ENCODE data around the gene KNG1.
"Not testable (repeated sequence)": the region's sequence is repeated elsewhere in the genome, so short reads cannot be mapped to it uniquely, and the experiment has no call there.

The KNG1 gene

DNA sequence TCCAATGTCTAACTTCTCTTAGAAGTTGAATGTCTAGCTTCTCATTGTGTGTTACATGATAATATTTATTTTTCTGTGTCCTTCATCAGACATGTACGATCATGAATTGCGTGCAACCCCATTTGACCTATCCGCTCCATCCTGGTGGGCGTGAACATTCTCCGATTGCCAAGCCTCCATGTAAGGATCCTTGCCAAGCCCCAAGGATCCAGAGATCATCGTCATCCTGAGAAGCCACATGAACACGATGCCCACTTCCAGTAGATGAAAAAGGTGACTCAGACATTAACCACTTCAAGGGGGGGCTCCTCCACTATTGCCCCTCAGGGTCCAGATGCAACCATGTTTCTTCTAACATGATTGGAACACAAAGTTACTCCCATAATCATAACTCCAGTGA, 25.5 kb upstream of the KNG1 start:
- FAIRE-seq (no peak), DNase-seq (ENCODE audit: insufficient read length) (no peak)
- TF ChIP-seq TAF1 (IDR thresholded peaks at IDR 0.05; ENCODE audit: borderline replicate concordance, low read depth, low read length) = no peak
- no peak for TF ChIP-seq POLR2AphosphoS5 (IDR thresholded peaks at IDR 0.05; ENCODE audit: low read depth, low read length)
- no peak for TF ChIP-seq POLR2A (IDR thresholded peaks at IDR 0.05; ENCODE audit: low read depth, low read length)

DNA sequence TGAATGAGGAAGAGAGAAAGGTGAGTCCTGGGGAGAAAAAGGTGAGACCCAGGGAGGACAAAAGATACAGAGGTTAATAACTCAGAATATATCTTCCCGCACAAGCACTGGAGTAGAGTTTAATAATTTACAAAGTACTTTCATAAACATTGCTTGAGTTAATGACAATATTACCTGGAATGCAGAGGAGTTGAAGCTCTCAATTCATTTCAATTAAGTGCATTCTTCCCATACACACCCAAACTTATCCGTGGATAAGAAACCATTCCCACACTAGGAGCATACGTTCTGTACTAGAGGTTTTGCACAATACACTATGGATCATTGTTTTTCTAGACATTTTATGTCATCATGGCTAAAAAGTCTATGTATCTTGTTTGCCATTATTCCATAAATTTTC, 23.3 kb upstream of the KNG1 start:
- no peak for TF ChIP-seq POLR2AphosphoS5 (IDR thresholded peaks at IDR 0.05; ENCODE audit: low read depth, low read length)
- TF ChIP-seq TAF1 (IDR thresholded peaks at IDR 0.05; ENCODE audit: borderline replicate concordance, low read depth, low read length) = no peak
- FAIRE-seq = no peak
- no peak for DNase-seq (ENCODE audit: insufficient read length)

DNA sequence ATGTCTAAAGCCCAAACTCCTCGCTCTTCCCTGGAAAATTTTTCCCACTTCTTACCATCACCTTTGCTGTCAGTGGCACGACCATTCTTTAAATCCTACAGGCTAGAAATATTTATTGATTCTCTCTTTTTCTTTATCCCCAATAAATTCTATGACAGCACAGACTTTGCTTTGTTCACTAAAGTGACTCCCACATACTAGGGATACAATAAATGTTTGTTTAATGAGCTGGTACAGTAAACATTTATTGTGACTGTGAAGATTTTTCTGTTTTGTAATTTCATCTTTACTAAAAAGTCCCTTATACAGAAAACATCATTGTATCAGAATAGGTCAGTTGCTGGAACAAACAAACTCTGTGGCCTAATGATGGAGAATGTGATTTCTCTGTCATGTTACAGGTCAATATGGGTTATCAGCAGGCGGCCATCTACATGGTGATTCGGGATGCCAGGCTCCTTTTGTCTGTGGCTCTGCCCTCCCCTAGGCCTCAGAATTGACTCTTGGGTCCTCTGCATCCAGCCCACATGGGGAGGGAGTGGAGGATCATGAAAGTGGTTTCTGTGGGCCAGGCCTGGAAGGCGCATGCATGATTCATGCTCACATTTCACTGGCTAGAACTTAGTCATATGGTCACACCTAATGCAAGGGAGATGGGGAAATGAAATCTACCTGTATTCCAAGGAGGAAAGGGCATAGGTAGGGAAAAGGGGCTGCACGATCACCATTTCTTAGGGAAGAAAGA, 22.7 kb upstream of the KNG1 start:
- DNase-seq (ENCODE audit: insufficient read length) = no peak
- TF ChIP-seq POLR2A (IDR thresholded peaks at IDR 0.05; ENCODE audit: low read depth, low read length) (no peak), TAF1 (IDR thresholded peaks at IDR 0.05; ENCODE audit: borderline replicate concordance, low read depth, low read length) (no peak), POLR2AphosphoS5 (IDR thresholded peaks at IDR 0.05; ENCODE audit: low read depth, low read length) (no peak)
- FAIRE-seq = no peak

DNA sequence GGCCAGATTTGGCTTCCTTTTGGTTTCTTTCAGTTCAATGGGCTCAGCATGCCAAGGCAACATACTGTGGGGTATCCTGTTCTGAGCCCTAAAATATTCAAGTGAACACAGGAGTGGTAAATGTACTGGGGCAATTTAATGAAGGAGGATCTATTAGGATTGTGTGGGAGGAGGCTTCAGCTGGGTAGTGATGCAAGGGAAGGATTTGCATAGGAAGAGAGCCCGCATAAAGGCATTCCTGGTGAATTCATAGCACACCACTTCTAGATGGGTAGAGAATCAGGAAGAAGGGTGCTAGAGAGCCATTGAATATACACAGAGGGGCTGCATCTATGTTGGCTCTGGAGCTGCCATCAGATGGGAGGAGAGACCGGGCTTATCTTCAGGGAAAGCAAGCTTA, 20.6 kb upstream of the KNG1 start:
- TF ChIP-seq POLR2AphosphoS5 (IDR thresholded peaks at IDR 0.05; ENCODE audit: low read depth, low read length) = no peak
- TF ChIP-seq POLR2A (IDR thresholded peaks at IDR 0.05; ENCODE audit: low read depth, low read length) = no peak
- no peak for TF ChIP-seq TAF1 (IDR thresholded peaks at IDR 0.05; ENCODE audit: borderline replicate concordance, low read depth, low read length)
- FAIRE-seq (no peak), DNase-seq (ENCODE audit: insufficient read length) (no peak)

DNA sequence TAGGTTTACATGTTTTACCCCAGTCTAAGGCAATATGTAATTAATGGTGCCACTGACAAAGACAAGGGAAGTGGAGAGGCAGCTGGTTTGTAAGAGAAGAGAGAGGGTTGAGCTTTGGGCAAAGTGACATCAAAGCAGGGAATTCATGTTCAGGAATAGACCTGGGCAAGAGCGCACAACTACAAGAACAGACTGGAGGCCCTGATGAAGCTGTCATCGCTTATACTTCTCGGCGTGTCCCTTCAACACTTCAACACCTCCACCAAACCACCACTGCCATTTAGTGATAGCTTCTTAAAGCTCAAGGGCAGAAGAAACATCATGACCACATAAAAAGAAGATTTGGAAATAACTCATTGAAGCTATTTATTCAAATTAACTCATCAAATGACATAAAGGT, 19.6 kb upstream of the KNG1 start:
- DNase-seq (ENCODE audit: insufficient read length) = no peak
- no peak for TF ChIP-seq TAF1 (IDR thresholded peaks at IDR 0.05; ENCODE audit: borderline replicate concordance, low read depth, low read length)
- TF ChIP-seq POLR2AphosphoS5 (IDR thresholded peaks at IDR 0.05; ENCODE audit: low read depth, low read length) = no peak
- no peak for TF ChIP-seq POLR2A (IDR thresholded peaks at IDR 0.05; ENCODE audit: low read depth, low read length)
- no peak for FAIRE-seq

DNA sequence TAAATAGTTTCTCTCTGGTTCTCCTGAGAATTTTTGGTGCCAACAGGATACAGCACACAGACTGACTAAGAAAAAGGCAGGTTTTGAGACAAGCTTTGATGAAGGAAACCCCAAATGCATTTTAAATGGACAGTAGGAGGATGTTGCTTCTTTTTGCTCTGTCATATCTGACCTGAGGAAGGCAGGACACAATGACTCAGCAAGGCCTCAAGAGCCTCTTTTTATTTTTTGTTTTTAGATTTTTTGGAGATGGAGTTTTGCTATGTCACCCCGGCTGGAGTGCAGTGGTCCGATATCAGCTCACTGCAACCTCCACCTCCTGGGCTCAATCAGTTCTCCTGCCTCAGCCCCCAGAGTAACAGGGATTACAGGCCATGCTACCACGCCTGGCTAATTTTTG, 16.9 kb upstream of the KNG1 start:
- no peak for DNase-seq (ENCODE audit: insufficient read length)
- FAIRE-seq = peak; percentile 60
- TF ChIP-seq POLR2A (IDR thresholded peaks at IDR 0.05; ENCODE audit: low read depth, low read length) = no peak
- TF ChIP-seq TAF1 (IDR thresholded peaks at IDR 0.05; ENCODE audit: borderline replicate concordance, low read depth, low read length) = no peak
- TF ChIP-seq POLR2AphosphoS5 (IDR thresholded peaks at IDR 0.05; ENCODE audit: low read depth, low read length) = no peak

DNA sequence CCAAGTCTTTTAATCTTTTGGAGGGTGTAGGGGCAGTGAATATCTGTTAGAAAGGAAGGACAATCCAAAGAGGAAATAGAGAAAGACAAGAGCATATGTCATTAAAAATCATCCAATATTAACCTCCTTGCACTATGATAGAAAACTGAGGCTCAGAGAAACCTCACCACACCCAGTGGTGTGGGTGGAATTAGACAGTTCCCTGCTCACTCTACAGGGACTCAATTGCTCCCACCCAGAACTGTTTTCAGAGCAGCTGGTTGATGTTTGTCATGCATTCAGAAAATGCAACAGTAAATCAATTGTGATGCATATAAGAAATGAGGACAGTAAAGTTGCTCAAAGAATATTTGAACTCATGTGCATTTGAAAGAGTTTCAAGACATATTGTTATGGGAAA, 14.7 kb upstream of the KNG1 start:
- DNase-seq (ENCODE audit: insufficient read length); FAIRE-seq: not testable (repeated sequence)

DNA sequence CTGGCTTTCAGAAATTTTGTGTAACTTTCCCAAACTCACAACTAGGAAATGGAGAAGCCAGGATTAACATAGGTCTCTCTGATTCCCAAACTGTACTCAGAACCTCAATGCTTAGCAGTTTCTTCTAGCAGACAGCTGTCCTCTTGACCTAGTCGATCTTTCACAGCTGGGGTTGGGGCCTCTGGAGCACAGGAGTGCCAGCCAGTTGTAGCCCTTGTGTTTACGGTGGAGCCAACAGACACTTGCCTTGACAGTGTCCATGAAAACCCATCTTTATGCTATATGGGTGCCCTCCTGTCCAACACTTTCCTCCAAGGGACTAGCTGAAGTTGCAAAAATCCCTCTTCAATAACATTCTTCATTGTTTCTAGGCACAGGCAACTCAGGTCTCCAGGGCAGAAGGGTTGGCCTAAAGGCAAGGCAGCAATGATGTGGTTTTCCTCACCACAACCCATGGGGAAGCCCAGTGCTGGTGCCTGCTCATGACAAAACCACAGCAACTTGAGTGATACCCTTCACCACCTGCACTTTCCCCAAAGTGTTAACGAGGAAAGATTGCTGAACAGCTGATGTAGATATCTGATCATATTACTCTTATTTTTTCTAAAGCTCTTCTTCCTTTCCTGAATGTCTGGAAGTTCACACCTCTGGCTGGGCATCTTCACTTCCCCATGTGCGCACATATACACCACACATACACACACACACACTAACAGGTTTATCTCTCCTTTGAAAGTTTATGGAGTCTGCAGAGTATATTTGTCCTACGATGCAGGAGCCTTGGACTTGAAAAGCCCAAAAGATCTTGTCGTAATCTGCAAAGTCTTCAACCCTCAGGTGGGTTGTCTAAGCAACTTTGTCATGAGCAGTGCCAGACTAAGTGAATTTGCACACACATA, 11.0 kb upstream of the KNG1 start:
- FAIRE-seq = peak; percentile 86
- no peak for TF ChIP-seq POLR2AphosphoS5 (IDR thresholded peaks at IDR 0.05; ENCODE audit: low read depth, low read length)
- TF ChIP-seq TAF1 (IDR thresholded peaks at IDR 0.05; ENCODE audit: borderline replicate concordance, low read depth, low read length) = no peak
- no peak for TF ChIP-seq POLR2A (IDR thresholded peaks at IDR 0.05; ENCODE audit: low read depth, low read length)

DNA sequence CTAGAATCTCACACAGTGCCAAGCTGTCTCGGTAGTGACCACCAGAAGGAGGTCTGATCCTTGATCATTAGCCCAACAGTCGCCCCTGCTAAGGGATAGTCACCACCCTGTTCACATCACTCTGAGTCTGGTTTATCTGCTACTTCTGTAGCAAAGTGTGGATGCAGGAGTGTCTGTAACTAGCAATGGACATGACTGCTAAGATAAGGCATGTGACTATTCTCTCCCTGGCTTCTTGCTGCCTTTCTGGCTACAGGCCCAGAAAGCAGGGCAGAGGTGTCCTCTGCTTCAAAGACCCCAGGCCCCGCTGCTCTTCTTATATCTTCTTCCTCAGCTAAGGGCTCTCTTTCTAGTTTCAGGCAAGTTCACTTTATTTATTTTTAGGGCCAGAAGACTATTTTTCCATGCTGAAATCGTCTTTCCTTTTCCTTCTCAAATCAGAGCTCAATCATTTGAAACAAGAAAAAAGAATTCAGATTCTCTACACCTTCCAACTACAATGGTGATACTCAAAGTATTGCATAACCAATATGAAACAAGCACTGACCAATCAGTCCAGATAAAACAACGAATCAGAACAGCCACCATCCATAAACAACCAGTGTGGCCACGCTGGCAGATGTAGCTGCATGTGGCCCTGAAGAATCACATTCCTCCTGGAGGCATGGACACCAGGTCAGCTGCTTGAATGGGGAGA, 8.0 kb upstream of the KNG1 start:
- DNase-seq (ENCODE audit: insufficient read length) (no peak), FAIRE-seq (no peak)
- TF ChIP-seq POLR2AphosphoS5 (IDR thresholded peaks at IDR 0.05; ENCODE audit: low read depth, low read length) = no peak
- no peak for TF ChIP-seq TAF1 (IDR thresholded peaks at IDR 0.05; ENCODE audit: borderline replicate concordance, low read depth, low read length)
- TF ChIP-seq POLR2A (IDR thresholded peaks at IDR 0.05; ENCODE audit: low read depth, low read length) = no peak

More for the DNA sequence above, 11.0 kb upstream of the KNG1 start:
- no peak for DNase-seq (ENCODE audit: insufficient read length)

DNA sequence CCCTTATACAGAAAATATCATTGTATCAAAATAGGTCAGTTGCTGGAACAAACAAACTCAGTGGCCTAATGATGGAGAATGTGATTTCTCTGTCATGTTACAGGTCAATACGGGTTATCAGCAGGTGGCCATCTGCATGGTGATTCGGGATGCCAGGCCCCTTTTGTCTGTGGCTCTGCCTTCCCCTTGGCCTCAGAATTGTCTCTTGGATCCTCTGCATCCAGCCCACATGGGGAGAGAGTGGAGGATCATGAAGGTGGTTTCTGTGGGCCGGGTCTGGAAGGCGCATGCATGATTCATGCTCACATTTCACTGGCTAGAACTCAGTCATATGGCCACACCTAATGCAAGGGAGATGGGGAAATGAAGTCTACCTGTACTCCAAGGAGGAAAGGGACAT, 6.5 kb upstream of the KNG1 start:
- not testable (repeated sequence) for DNase-seq (ENCODE audit: insufficient read length); FAIRE-seq

DNA sequence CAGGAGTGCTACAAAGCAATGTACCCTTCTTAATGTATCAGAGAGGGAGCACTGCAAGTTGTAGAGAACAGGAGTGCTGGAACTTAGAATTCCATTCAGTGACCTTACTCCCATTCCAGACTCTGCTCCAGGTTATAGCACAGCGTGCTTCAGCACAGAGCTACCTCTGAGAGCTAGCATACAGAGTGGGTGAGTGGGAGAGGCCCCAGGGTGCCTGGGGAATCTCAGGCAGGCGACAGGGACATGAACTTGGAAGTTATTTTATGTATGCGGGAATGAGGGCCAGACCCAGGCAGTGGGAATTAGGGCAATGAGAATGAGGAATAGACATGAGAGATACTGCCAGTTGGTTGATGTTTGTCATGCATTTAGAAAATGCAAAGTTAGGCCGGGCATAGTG, 3.7 kb upstream of the KNG1 start:
- no peak for DNase-seq (ENCODE audit: insufficient read length)
- no peak for FAIRE-seq
- TF ChIP-seq POLR2AphosphoS5 (IDR thresholded peaks at IDR 0.05; ENCODE audit: low read depth, low read length) = no peak
- TF ChIP-seq POLR2A (IDR thresholded peaks at IDR 0.05; ENCODE audit: low read depth, low read length) = no peak
- TF ChIP-seq TAF1 (IDR thresholded peaks at IDR 0.05; ENCODE audit: borderline replicate concordance, low read depth, low read length) = no peak
